Activated naive CD8-positive, alpha-beta T cell treated with anti-CD3 and anti-CD28 coated beads, Interleukin-2, amount 10 ng/mL, durations not matched to agents 7 days and 5 days (primary cell): ENCODE measurements around the gene PTPN20. TPM values are rescaled to one million over a fixed set of nuclear protein-coding genes. Genes with fewer than 3 reads are reported as not detected.
A peak's percentile ranks its signal among the peaks of the same experiment; 100 is the strongest.

Experiments
- ATAC-seq: fragments of 150-1000 bp; cut with Tn5 transposase; one replicate; pipeline ENCODE4 v1.10.0; 2021; ENCODE audit warnings: low read depth, moderate library complexity
- POLR2A ChIA-PET: fragments of 350-600 bp; sonication (Branson Sonifier 250); formaldehyde crosslinking; loops from one replicate; lab custom pipeline; 2021; ENCODE audit warnings: antibody characterized with exemption; lab: Charles Lee
- DNase-seq: peaks from one replicate; pipeline ENCODE4 v3.0.0; 2021
- H3K27ac Mint-ChIP-seq: one replicate; pipeline ENCODE4 v1.8.0; 2022; ENCODE audit warnings: mild to moderate bottlenecking, mixed read lengths
- H3K27me3 Mint-ChIP-seq: one replicate; pipeline ENCODE4 v1.8.0; 2022; ENCODE audit warnings: mild to moderate bottlenecking, moderate library complexity, mixed read lengths
- H3K36me3 Mint-ChIP-seq: one replicate; pipeline ENCODE4 v1.8.0; 2021; ENCODE audit warnings: mild to moderate bottlenecking, mixed read lengths
- H3K4me1 Mint-ChIP-seq: one replicate; pipeline ENCODE4 v1.8.0; 2021; ENCODE audit warnings: mixed read lengths
- H3K4me3 Mint-ChIP-seq: one replicate; pipeline ENCODE4 v1.8.0; 2022; ENCODE audit warnings: mild to moderate bottlenecking, moderate library complexity, mixed read lengths
- H3K9me3 Mint-ChIP-seq: one replicate; pipeline ENCODE4 v1.8.0; 2021; ENCODE audit warnings: mixed read lengths
- total RNA-seq, 2 experiments: library from RNA; stranded (reverse); gene quantifications; one replicate each; pipeline ENCODE4 v1.2.3, GENCODE V29; 2021

The PTPN20 gene
- total RNA-seq, 2 experiments from 2014 or later = 1.6 to 2.4 TPM

- H3K27ac Mint-ChIP-seq = no peak overlapping the region
- H3K4me1 Mint-ChIP-seq = peaks cover 5% of the 10 kb centered on the region
- no peaks in the 10 kb centered on the region for H3K27me3 Mint-ChIP-seq
- POLR2A ChIA-PET = no interaction called here
- ATAC-seq (no peak), DNase-seq (no peak)
- H3K4me3 Mint-ChIP-seq = no peak overlapping the region
- H3K9me3 Mint-ChIP-seq = no peaks in the 10 kb centered on the region
- no peaks in the 10 kb centered on the region for H3K36me3 Mint-ChIP-seq
These were observed 116.6 kb downstream of the PTPN20 start for GRCh38 chr10:47027784-47028260.

- no peak overlapping the region for H3K27ac Mint-ChIP-seq
- H3K36me3 Mint-ChIP-seq = no peaks in the 10 kb centered on the region
- DNase-seq (no peak), ATAC-seq (no peak)
- no peaks in the 10 kb centered on the region for H3K9me3 Mint-ChIP-seq
- POLR2A ChIA-PET = no interaction called here
- H3K4me3 Mint-ChIP-seq = no peak overlapping the region
- H3K27me3 Mint-ChIP-seq = no peaks in the 10 kb centered on the region
- H3K4me1 Mint-ChIP-seq = peaks cover 5% of the 10 kb centered on the region
These were observed 117.2 kb downstream of the PTPN20 start for GRCh38 chr10:47028466-47028865.

- DNase-seq = no peak
These were observed 118.2 kb downstream of the PTPN20 start for GRCh38 chr10:47029181-47030009.

GRCh38 chr10:47030191-47030703 is 119.0 kb downstream of the PTPN20 start:
- H3K9me3 Mint-ChIP-seq = no peaks in the 10 kb centered on the region
- H3K27me3 Mint-ChIP-seq = no peaks in the 10 kb centered on the region
- POLR2A ChIA-PET = no interaction called here
- H3K36me3 Mint-ChIP-seq = no peaks in the 10 kb centered on the region
- no peaks in the 10 kb centered on the region for H3K4me1 Mint-ChIP-seq
- H3K27ac Mint-ChIP-seq = no peak overlapping the region
- no peak for DNase-seq
- H3K4me3 Mint-ChIP-seq = no peak overlapping the region
- ATAC-seq = no peak

More at GRCh38 chr10:47029181-47030009, 118.2 kb downstream of the PTPN20 start:
- no peaks in the 10 kb centered on the region for H3K4me1 Mint-ChIP-seq
- no peaks in the 10 kb centered on the region for H3K9me3 Mint-ChIP-seq
- no peak overlapping the region for H3K4me3 Mint-ChIP-seq
- no peak overlapping the region for H3K27ac Mint-ChIP-seq
- H3K27me3 Mint-ChIP-seq = no peaks in the 10 kb centered on the region
- no peak for ATAC-seq
- POLR2A ChIA-PET = no interaction called here
- no peaks in the 10 kb centered on the region for H3K36me3 Mint-ChIP-seq

- H3K36me3 Mint-ChIP-seq = no peaks in the 10 kb centered on the region
- DNase-seq (no peak), ATAC-seq (no peak)
- H3K27me3 Mint-ChIP-seq = no peaks in the 10 kb centered on the region
- H3K27ac Mint-ChIP-seq = no peak overlapping the region
- H3K4me1 Mint-ChIP-seq = no peaks in the 10 kb centered on the region
- H3K4me3 Mint-ChIP-seq = no peak overlapping the region
- H3K9me3 Mint-ChIP-seq = no peaks in the 10 kb centered on the region
- POLR2A ChIA-PET = no interaction called here
These were observed 120.1 kb downstream of the PTPN20 start for GRCh38 chr10:47031211-47031900.

- H3K9me3 Mint-ChIP-seq = no peaks in the 10 kb centered on the region
- POLR2A ChIA-PET = no interaction called here
These were observed 120.8 kb downstream of the PTPN20 start for GRCh38 chr10:47031901-47032465.

GRCh38 chr10:47033081-47033480 is 121.9 kb downstream of the PTPN20 start:
- no peak for DNase-seq
- POLR2A ChIA-PET = no interaction called here
- H3K9me3 Mint-ChIP-seq = no peaks in the 10 kb centered on the region
- no peaks in the 10 kb centered on the region for H3K27me3 Mint-ChIP-seq
- no peak overlapping the region for H3K4me3 Mint-ChIP-seq
- no peak for ATAC-seq
- H3K36me3 Mint-ChIP-seq = no peaks in the 10 kb centered on the region
- no peaks in the 10 kb centered on the region for H3K4me1 Mint-ChIP-seq
- no peak overlapping the region for H3K27ac Mint-ChIP-seq

More at GRCh38 chr10:47031901-47032465, 120.8 kb downstream of the PTPN20 start:
- Mint-ChIP-seq H3K36me3 (no peaks in the 10 kb centered on the region), H3K27ac (no peak overlapping the region), H3K27me3 (no peaks in the 10 kb centered on the region), H3K4me1 (no peaks in the 10 kb centered on the region), H3K4me3 (no peak overlapping the region)
- no peak for DNase-seq
- ATAC-seq = no peak

- no peaks in the 10 kb centered on the region for H3K9me3 Mint-ChIP-seq
- no peak for ATAC-seq
- peak overlapping the region; percentile 4 for H3K27ac Mint-ChIP-seq
- no peaks in the 10 kb centered on the region for H3K27me3 Mint-ChIP-seq
- no peaks in the 10 kb centered on the region for H3K4me1 Mint-ChIP-seq
- H3K4me3 Mint-ChIP-seq = no peak overlapping the region
- H3K36me3 Mint-ChIP-seq = no peaks in the 10 kb centered on the region
- DNase-seq = no peak
- POLR2A ChIA-PET = no interaction called here
These were observed 122.5 kb downstream of the PTPN20 start for GRCh38 chr10:47033541-47034270.

- no peak for DNase-seq
- H3K9me3 Mint-ChIP-seq = no peaks in the 10 kb centered on the region
- H3K4me3 Mint-ChIP-seq = no peak overlapping the region
- no peaks in the 10 kb centered on the region for H3K36me3 Mint-ChIP-seq
- no peaks in the 10 kb centered on the region for H3K27me3 Mint-ChIP-seq
- no peak for ATAC-seq
- H3K4me1 Mint-ChIP-seq = no peaks in the 10 kb centered on the region
- POLR2A ChIA-PET = no interaction called here
- H3K27ac Mint-ChIP-seq = no peak overlapping the region
These were observed 123.3 kb downstream of the PTPN20 start for GRCh38 chr10:47034441-47035051.

GRCh38 chr10:47035171-47035818 is 124.1 kb downstream of the PTPN20 start:
- ATAC-seq = no peak

GRCh38 chr10:47035819-47036337 is 124.7 kb downstream of the PTPN20 start:
- Mint-ChIP-seq H3K4me3 (no peak overlapping the region), H3K9me3 (no peaks in the 10 kb centered on the region), H3K27me3 (peaks cover 2% of the 10 kb centered on the region), H3K27ac (no peak overlapping the region), H3K36me3 (no peaks in the 10 kb centered on the region), H3K4me1 (no peaks in the 10 kb centered on the region)
- POLR2A ChIA-PET = no interaction called here
- DNase-seq (peak; percentile 10), ATAC-seq (no peak)

More at GRCh38 chr10:47035171-47035818, 124.1 kb downstream of the PTPN20 start:
- Mint-ChIP-seq H3K4me1 (no peaks in the 10 kb centered on the region), H3K27me3 (peaks cover 2% of the 10 kb centered on the region), H3K9me3 (no peaks in the 10 kb centered on the region), H3K27ac (no peak overlapping the region), H3K36me3 (no peaks in the 10 kb centered on the region), H3K4me3 (no peak overlapping the region)
- DNase-seq = no peak
- POLR2A ChIA-PET = no interaction called here

- POLR2A ChIA-PET = no interaction called here
- no peaks in the 10 kb centered on the region for H3K4me1 Mint-ChIP-seq
- H3K4me3 Mint-ChIP-seq = no peak overlapping the region
- peaks cover 2% of the 10 kb centered on the region for H3K27me3 Mint-ChIP-seq
- no peak overlapping the region for H3K27ac Mint-ChIP-seq
- ATAC-seq (no peak), DNase-seq (peak; percentile 11)
- H3K9me3 Mint-ChIP-seq = no peaks in the 10 kb centered on the region
- no peaks in the 10 kb centered on the region for H3K36me3 Mint-ChIP-seq
These were observed 125.5 kb downstream of the PTPN20 start for GRCh38 chr10:47036771-47037170.
